HG02943 (cell line): ENCODE data around the gene NR2C2.
"Not testable (repeated sequence)": the region's sequence is repeated elsewhere in the genome, so short reads cannot be mapped to it uniquely, and the experiment has no call there.

Experiments
- ATAC-seq: cut with Tn5 transposase; IDR thresholded peaks from one replicate; pipeline ENCODE4 v1.9.1; 2021; ENCODE audit warnings: mild to moderate bottlenecking, low read depth, moderate library complexity; ENCODE audit not compliant: unreplicated experiment

NR2C2 gene

GRCh38 chr3:14947100-14947885 is at the start of gene NR2C2:
TSS of gene NR2C2 (plus strand) at chr3:14947583. CDS start at chr3:15003915, 56,332 bp downstream.
- peak; percentile 45 for ATAC-seq

- ATAC-seq = no peak
Measured at GRCh38 chr3:14898929-14899328, 48.5 kb upstream of the NR2C2 start.

- ATAC-seq = no peak
Measured at GRCh38 chr3:14899993-14900618, 47.3 kb upstream of the NR2C2 start.

DNA sequence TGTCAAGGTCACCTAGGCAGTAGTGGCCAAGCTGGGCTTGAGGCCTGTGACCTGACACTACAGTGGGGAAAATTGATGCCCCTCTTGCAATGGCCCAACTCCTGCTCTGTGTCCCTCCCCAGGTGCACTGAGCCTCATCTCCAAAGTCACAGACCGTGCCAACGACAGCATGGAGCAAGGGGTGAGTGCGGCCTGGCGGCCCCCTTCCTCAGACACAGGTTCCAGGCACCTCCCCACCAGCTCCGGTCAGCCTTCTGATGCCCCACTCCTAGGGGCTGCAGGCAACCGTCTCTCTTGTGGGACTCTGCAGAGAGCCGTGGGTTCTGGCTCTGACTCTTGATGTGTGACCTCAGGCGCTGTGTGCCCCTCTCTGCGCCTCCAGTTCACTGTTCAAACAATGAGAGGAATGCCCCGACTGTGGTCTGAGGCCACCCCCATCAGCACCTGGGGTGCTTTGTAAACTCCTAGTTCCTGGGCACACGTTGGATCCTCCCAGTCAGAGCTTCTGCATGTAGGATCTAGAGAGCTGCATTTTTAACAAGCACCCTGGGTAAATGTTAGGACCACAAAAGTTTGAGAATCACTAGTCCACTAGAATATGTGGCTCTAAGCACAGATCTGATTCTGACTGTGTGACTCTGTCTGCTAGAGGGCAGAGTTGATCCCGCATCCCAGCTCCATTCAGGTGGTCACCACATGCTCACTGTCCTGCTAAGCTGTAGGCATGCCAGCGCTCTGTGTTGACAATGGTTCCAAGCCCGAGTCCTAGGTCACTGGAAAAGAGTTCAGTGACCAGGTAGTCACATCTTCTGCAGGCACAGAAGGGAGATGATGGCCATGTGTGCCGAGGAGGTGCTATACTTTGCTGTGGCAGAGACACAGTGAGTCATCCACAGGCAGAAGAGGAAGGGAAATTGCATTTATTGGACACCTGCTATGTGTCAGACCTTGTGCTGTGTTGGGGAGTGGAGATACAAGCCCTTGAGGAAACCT is 46.2 kb upstream of the NR2C2 start:
- ATAC-seq = no peak

GRCh38 chr3:14902719-14903118 is 44.7 kb upstream of the NR2C2 start:
- no peak for ATAC-seq

DNA sequence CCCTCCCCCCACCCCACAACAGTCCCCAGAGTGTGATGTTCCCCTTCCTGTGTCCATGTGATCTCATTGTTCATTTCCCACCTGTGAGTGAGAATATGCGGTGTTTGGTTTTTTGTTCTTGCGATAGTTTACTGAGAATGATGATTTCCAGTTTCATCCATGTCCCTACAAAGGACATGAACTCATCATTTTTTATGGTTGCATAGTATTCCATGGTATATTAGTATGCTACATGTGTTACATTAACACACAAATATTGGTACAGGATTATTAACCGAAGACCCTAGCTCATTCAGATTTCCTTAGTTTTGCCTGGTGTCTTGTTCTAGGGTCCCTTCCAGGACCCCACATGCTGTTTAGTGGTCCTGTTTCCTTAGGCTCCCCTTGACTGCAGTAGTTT is 43.9 kb upstream of the NR2C2 start:
- not testable (repeated sequence) for ATAC-seq

DNA sequence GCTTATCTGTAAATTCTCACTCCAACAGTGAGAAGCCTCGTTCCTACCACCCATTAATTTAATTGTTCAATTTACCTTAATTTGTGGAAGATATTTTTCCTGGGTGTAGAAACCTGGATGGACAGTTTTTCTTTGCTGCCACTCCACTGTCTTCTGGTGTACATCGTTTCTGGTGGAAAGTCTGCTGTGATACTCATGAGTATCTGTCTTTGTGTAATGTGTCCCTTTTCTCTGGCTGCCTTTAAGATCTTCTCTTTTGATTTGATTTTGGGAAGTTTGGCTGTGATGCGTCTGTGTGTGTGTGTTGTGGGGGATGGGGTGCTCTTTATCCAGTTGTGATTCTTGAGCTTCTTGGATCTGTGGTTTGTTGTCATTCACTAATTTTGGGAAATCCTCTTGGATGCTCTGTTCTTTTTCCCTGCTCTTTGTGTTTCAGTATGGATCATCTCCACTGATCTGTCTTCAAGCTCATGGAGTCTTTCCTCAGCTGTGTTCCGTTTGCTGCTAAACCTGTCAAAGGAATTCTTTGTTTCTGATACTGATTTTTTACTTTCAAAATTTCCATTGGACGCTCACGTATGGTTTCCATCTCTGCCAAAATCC is 42.2 kb upstream of the NR2C2 start:
- no peak for ATAC-seq

DNA sequence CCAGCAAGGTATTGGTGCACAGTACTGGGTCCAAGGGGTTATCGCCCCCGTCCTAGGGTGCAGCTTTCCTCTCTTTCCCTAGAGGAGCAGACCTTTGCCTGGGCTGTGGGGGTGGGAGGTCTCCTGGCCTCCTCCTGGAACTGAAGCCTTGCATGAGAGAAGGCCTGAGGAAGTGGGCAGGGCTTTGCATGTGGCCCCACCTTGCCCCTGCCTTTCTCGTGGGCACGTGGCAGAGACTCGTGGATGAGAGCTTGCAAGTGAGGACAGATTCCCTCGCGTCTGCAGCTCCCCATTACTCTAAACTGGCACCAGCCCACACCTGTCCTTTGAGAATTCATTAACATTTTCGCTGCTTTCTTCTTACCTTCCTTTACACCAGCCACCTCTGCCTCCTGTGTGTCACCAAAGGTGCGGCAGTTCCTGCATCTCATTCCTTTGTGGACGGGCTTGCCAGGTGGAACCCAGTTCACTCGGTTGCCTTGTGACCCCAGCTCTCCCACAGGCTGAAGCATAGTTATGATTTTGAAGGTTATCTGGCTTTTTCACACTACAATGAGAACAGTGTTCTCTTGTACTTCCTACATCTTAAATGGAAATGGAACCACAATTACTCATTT is 40.9 kb upstream of the NR2C2 start:
- no peak for ATAC-seq

GRCh38 chr3:14907043-14907966 is 40.1 kb upstream of the NR2C2 start:
- ATAC-seq = no peak

DNA sequence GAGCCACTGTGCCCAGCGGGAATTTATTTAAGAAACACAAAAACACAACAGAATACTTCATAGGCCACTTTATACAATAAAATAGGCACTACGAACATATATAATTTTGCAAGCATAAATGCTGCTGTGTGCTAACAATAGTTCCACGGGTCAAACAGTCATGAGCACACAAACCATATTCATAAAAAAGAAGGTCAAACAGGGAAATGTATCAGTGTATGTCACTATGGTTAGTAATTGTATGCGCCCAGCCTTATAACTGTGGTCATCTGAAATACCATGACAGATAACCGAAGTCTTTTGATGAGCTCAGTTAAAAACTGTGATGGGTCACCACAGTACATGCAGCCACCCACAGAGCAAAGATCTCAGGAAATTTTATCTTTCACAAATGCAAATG is 38.1 kb upstream of the NR2C2 start:
- no peak for ATAC-seq

- ATAC-seq = no peak
Measured at GRCh38 chr3:14911651-14912050, 35.7 kb upstream of the NR2C2 start.

DNA sequence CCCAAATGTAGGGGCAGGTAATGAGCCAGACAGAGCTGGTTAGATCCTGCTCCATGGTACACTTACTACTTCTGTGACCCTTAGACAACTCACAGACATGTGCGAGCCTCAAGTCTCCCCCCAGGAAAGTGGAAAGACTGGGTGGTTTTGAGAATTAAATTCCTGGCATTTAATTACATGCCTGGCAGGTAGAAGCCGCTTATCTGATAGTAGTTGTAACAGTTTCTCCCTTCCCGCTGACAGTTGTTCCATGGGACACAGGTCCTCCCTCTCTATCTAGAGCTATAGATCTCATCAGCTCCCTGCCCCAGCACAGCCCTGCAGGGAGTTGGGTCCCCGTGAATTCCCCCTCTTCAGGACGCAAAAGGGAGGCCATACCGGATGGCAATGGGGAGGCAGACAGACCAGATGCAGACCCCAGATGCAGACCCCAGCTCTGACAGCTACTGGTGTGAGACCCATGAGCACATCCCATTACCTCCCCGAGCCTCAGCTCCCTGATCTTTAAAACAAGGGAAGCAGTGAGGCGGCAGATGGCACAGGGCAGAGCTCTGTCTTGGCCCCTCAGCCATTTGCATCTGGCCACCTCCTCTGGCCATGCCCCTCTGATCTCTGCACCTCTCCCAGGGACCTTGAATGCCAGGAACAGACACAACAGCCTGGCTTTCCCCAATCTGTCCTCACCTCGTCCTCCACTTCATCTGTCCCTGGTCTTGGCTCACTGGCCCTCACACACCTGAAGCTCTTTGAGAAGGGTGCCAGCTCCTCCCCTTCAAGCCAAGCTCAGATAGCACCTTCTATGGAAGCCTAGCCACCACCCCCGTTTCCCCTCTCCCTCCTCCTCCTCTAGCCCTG is 34.1 kb upstream of the NR2C2 start:
- ATAC-seq = no peak

DNA sequence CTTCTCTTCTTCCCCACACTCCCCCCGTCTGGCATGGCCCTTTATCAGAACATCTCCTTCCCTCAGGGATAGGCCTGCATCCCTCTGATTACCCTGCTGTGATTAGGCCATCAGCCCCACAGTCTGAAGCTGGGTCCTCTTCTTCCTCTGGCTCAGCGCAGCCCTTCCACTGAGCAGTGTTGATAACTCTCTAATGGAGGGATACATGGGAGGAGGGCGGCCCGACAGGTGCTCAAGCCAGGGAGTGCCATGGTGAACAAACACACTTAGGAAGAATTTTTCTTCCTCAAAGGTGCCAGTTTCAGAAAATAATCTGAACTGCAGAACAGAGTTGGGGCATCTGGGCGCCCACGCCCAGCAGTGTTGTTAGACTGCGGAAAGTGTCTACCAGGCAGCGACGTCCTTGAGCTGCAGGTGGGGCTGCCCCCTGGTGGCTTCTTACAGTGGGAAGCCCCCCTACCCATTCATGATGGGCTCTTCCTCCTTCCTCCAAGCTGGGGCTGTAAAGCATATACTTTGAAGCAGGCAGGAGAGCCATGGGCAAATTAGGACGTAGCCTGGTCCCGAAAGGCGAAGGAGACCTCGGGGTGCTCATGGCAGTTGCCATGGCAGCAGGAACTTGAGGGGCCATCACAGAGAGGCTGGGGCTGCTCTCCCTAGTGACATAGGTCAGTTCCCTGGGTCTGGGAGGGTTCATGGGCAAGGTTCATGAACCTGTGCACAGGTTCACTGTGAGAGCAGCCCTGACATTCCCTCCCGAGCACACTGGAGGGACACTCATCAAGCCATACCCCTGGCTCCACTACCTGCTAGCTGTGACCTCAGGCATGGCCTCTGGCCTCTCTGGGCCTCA is 33.2 kb upstream of the NR2C2 start:
- no peak for ATAC-seq

GRCh38 chr3:14914779-14915117 is 32.6 kb upstream of the NR2C2 start:
- no peak for ATAC-seq

GRCh38 chr3:14915636-14916222 is 31.7 kb upstream of the NR2C2 start:
- ATAC-seq = no peak

DNA sequence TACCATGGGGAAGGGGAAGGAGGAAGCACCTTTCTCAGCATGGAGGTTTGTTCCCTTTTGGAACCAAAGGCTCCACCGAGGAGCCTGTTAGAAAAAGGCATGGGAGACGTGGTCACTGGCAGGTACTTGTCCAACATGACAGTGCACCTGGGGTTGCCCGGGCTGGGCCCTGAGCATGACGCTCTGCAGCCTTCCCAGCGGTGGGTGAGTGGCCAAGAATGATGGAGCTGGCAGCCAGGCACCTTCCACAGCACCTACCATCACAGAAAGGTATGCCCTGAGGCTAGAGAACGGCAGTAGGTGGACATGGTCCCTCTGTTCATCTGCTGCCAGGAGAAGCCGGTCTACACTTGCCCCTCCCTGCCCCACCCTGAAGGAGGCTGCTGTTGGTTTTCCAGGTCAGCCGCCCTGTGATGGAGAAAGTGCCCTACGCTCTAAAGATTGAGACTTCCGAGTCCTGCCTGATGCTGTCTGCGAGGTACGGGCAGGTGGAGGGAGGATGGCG is 29.0 kb upstream of the NR2C2 start:
- no peak for ATAC-seq

DNA sequence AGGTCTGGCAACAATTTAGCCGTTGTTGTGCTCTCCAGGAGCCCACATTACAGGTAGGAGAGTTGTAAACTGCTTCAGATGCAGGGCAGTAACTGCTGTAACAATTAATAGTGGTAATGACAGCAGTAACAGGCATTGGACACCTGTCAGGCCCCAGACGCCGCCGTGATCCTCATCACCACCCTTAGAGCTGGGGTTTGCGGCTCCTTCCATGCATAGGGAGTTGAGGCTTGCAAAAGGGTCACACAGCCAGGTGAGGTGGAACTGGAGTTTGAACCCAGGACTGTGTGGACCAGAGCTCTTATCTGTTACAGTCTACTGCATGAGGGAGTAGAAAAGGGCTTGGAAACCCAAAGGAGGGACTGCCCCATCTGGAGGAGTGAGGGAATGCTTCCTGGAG is 26.8 kb upstream of the NR2C2 start:
- ATAC-seq = no peak
